Mucosa of rectum (tissue), 2 donors: Measurements from ENCODE around the gene SATB2.

Experiments used
- H3K27ac ChIP-seq, 2 donors: one replicate each; pipeline ENCODE4 v1.7.0; 2013; ENCODE audit warnings: inconsistent platforms in 2 of 2, low read depth in 2 of 2, low read length in 2 of 2
- H3K27me3 ChIP-seq, 2 donors: one replicate each; pipeline ENCODE4 v1.7.0; 2013; ENCODE audit warnings: low read length in 2 of 2; ENCODE audit not compliant: control insufficient read depth in 2 of 2, insufficient read depth in 2 of 2
- H3K36me3 ChIP-seq, 2 donors: one replicate each; pipeline ENCODE4 v1.7.0; 2013; ENCODE audit warnings: low read length in 2 of 2; ENCODE audit not compliant: control insufficient read depth in 2 of 2, insufficient read depth in 2 of 2
- H3K4me1 ChIP-seq, 2 donors: one replicate each; pipeline ENCODE4 v1.7.0; 2013; ENCODE audit warnings: low read length in 2 of 2, mild to moderate bottlenecking in 1 of 2; ENCODE audit not compliant: control insufficient read depth in 2 of 2, insufficient read depth in 2 of 2
- H3K4me3 ChIP-seq, 2 donors: one replicate each; pipeline ENCODE4 v1.7.0; 2013; ENCODE audit warnings: low read length in 2 of 2
- H3K9ac ChIP-seq, 2 donors: one replicate each; pipeline ENCODE4 v1.7.0; 2013; ENCODE audit warnings: low read length in 2 of 2, low read depth in 1 of 2, mild to moderate bottlenecking in 1 of 2
- H3K9me3 ChIP-seq, 2 donors: one replicate each; pipeline ENCODE4 v1.7.0; 2013; ENCODE audit warnings: low read length in 2 of 2; ENCODE audit not compliant: control insufficient read depth in 2 of 2
- donor health status: healthy.
- donor health status: Normal muscosa, but diverticular disease.

SATB2 gene

DNA sequence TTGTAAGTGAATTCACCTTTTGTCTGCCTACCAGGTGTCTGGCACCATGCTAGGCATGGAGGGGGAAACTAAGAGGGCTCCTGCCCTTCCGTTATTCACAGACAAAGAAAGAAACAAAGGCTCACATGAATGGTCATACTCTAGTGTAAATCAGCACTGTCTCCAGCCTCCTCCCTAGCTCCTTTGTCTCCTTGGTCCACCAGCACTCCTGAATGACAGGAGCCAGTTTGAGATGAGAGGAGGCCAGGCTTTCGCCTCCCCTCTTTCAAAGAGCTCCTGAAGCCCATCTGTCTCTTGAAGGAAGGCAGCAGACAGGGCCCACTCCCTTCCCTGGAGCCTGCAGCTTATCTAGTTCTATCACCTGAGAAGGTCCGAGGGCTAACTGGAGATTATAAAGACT, 18.7 kb downstream of the SATB2 start:
- peaks cover 5 to 13% of the 10 kb centered on the region in 2 donors for H3K36me3 ChIP-seq
- no peaks in the 10 kb centered on the region for H3K9me3 ChIP-seq
- no peaks in the 10 kb centered on the region for H3K27me3 ChIP-seq
- H3K27ac ChIP-seq, result no peak overlapping the region
- no peak overlapping the region for H3K4me3 ChIP-seq
- H3K4me1 ChIP-seq, result peaks cover 26 to 32% of the 10 kb centered on the region in 2 donors
- H3K9ac ChIP-seq, result no peak overlapping the region

DNA sequence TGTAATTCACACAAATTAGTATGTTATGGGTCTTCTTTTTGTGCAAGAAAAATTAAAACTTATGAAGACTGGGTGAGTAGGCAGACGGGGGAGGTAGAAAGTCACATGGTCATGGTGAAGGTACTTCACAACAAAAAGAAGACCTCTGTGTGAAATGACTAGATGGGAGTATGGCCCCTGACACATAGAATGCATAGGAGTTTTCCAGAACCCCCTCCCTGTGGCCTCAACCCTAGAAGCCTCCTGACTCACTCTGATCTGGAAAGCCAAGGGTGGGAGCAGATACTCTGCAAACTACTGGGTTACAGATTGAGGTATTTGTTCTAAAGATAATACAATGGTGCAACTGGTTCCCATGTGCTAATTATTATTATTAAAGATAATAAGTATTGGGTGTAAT, 23.2 kb downstream of the SATB2 start:
- no peaks in the 10 kb centered on the region for H3K9me3 ChIP-seq
- no peak overlapping the region for H3K27ac ChIP-seq
- no peak overlapping the region for H3K4me3 ChIP-seq
- H3K4me1 ChIP-seq, result peaks cover 11 to 19% of the 10 kb centered on the region in 2 donors
- H3K36me3 ChIP-seq, result peaks cover 23 to 35% of the 10 kb centered on the region in 2 donors
- H3K27me3 ChIP-seq, result no peaks in the 10 kb centered on the region
- H3K9ac ChIP-seq, result no peak overlapping the region

DNA sequence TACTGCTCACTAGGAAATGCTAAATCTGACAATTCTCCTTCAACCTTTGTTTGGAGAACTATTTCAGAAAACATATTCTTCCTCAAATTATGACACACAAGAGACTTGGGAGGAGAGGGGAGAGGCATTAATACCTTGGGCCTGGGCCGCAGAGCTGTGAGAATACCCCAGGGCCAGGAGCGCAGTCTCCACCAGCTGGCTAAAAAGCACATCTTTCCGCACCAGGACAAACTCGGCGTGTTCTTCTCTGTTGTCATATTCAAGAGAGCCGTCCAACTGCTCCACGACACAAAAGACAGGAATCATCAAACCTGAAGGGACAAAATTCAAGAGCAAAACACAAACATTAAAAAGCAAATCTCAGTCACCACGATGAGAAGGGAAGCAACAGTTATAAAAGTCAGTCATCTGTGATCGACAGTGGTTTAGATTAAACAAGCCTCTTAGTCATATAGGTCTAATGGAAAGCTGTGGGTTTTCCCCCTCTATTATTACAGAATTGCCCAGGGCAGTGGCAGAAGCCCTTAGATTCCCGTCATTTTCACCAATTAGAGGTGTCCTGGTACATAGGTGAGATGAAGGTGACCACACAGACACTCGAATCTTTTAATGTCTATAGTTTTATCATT, 24.4 kb downstream of the SATB2 start:
- Histone ChIP-seq H3K27me3 (no peaks in the 10 kb centered on the region), H3K4me3 (no peak overlapping the region), H3K9me3 (no peaks in the 10 kb centered on the region), H3K4me1 (peaks cover 7 to 11% of the 10 kb centered on the region in 2 donors), H3K9ac (no peak overlapping the region), H3K36me3 (peaks cover 17 to 37% of the 10 kb centered on the region in 2 donors), H3K27ac (no peak overlapping the region)

DNA sequence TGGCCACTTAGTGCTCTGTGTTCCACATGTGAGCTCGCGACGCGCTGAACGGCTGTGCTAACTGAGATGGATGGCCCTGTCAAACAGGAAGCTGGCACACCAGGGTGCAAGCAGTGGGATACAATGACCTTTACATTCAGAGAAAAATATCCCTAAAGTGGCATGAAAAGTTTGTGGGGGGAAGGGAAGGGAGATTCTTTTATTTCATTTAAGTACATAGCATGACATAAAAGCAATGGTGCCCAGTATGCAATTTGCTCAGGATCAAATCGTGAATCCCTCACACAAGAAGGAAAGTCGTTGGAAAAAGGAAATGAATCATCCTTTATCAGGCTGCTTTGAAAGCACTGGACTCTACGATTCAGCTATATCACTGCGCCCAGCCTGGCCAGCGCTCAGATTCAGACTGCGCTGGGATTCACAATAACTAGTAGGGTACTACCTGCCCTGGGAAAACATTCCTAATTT, 26.0 kb downstream of the SATB2 start:
- no peaks in the 10 kb centered on the region for H3K9me3 ChIP-seq
- H3K9ac ChIP-seq, result no peak overlapping the region
- H3K36me3 ChIP-seq, result peaks cover 15 to 40% of the 10 kb centered on the region in 2 donors
- H3K4me3 ChIP-seq, result no peak overlapping the region
- no peaks in the 10 kb centered on the region for H3K27me3 ChIP-seq
- H3K27ac ChIP-seq, result no peak overlapping the region
- peaks cover 2 to 5% of the 10 kb centered on the region in 2 donors for H3K4me1 ChIP-seq

DNA sequence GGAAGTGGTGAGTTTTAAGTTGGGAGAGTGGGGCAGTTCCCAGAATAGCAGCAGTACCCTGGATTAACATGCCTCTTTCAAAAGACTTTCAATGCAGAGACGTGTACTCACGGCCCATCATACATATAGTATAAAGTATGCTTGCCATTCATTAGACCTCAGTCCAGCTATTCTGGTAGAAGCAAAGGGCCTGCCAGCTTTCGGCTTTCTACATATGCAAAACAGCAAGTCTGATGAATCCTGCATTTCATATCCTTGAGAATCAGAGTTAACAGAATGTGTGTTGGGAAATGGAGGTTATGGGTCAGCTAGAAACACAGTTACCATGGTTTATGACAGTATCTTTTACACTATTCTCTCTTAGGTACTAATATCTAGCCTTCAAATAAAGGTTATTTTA, 27.5 kb downstream of the SATB2 start:
- Histone ChIP-seq H3K4me1 (no peaks in the 10 kb centered on the region), H3K4me3 (no peak overlapping the region), H3K9me3 (no peaks in the 10 kb centered on the region), H3K27ac (no peak overlapping the region), H3K36me3 (peaks cover 15 to 42% of the 10 kb centered on the region in 2 donors), H3K9ac (no peak overlapping the region), H3K27me3 (no peaks in the 10 kb centered on the region)

DNA sequence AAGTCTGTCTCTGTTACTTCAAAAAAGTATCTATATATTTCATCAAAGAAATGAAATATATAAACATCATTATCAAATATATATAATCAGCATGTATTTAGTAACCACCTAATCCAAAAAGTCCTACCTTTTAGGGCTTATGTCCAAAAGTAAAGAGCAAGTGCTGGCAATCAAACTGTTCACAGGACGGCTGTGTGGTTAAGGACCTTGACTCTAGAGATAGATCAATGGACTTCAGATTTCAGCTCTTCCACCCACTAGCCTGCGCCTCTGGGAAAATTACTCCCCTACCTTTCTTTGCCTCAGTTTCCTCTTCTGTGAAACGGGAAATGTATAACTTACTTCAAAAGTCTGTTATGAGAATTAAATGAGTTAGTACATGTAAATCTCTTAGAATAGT, 29.4 kb downstream of the SATB2 start:
- Histone ChIP-seq H3K27me3 (no peaks in the 10 kb centered on the region), H3K9me3 (no peaks in the 10 kb centered on the region), H3K4me3 (no peak overlapping the region), H3K36me3 (peaks cover 17 to 47% of the 10 kb centered on the region in 2 donors), H3K4me1 (no peaks in the 10 kb centered on the region), H3K9ac (no peak overlapping the region), H3K27ac (no peak overlapping the region)

DNA sequence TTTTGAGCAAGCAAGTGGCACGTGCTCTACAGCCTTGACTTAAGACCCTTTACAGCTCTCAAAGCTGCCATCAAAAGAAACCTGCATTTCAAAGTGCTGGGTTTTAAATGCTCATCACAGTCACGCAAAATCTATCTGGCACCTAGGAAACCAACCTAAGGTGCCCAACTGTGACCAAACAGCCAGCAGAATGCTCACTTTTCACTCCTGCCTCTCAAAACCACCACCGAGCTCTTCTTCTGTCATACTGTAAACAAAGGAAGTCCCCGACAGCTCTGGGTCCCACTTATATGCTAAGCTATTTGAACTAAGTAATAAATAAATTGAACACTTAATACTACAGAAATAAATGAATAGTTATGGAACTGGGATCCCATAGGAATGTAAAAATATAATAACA, 33.6 kb downstream of the SATB2 start:
- Histone ChIP-seq H3K27ac (no peak overlapping the region), H3K27me3 (no peaks in the 10 kb centered on the region), H3K4me3 (no peak overlapping the region), H3K9ac (no peak overlapping the region), H3K36me3 (peaks cover 20 to 43% of the 10 kb centered on the region in 2 donors), H3K9me3 (no peaks in the 10 kb centered on the region), H3K4me1 (no peaks in the 10 kb centered on the region)

DNA sequence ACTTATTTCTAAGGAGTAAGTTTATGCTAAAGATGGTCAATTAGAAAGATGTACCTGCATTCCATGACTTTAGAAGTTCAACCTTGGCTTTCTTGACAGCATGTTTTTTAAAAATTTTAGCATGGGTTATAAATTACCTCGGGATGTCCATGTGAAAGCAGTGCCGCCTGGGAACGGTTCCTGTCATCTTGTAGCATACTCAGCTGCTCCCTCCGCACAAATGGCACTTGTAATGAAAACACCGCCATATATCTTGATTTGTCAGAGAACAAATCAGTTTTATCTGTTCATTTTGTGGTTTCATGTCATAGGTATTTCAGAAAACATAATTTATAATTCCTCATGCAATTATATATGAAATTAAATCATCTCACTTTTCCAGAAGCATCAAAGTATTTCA, 38.3 kb downstream of the SATB2 start:
- H3K4me1 ChIP-seq, result peaks cover 0 to 2% of the 10 kb centered on the region in 2 donors
- no peak overlapping the region for H3K4me3 ChIP-seq
- no peaks in the 10 kb centered on the region for H3K9me3 ChIP-seq
- H3K36me3 ChIP-seq, result peaks cover 35 to 61% of the 10 kb centered on the region in 2 donors
- H3K27me3 ChIP-seq, result no peaks in the 10 kb centered on the region
- no peak overlapping the region for H3K9ac ChIP-seq
- no peak overlapping the region for H3K27ac ChIP-seq

DNA sequence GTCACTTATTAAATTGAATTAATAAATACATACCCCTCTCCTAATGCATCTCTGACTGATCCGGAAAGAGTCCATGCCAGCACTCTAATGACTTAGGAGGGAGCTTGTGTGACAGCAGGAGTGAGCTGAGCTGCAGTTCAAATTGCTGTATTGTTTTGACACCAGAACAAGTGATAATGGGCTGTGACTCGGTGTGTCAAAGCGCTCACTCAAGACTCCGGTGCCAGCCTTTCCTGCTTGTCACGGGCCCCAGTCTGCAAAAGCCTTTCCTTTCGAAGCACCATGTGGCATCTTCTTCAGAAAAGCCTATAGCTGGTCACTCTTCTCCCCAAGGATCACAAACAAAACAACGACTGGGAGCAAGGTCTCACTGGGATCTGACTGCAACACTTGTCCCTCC, 43.3 kb downstream of the SATB2 start:
- H3K27me3 ChIP-seq, result no peaks in the 10 kb centered on the region
- H3K4me3 ChIP-seq, result no peak overlapping the region
- no peaks in the 10 kb centered on the region for H3K9me3 ChIP-seq
- no peak overlapping the region for H3K9ac ChIP-seq
- H3K4me1 ChIP-seq, result peaks cover 13 to 14% of the 10 kb centered on the region in 2 donors
- H3K36me3 ChIP-seq, result peaks cover 37 to 47% of the 10 kb centered on the region in 2 donors
- H3K27ac ChIP-seq, result no peak overlapping the region

DNA sequence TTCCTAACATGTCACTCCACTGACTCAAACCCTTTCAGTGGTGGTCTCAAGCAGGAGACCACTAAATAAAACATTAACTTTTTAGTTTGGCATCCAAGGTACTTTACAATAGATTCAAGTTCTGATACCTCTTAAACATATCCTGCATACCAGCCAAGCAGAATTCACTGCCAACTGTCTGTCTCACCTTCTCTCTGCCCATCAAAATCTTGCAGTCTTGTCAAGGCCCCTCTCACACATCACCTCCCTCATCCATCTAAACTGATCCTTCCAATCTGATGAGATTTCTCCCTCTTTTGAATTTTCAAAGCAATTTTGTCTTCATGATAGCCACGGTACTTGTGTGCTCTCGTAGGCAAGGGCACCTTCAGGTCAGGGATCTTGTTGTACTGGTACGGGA, 43.7 kb downstream of the SATB2 start:
- Histone ChIP-seq H3K4me3 (no peak overlapping the region), H3K27me3 (no peaks in the 10 kb centered on the region), H3K27ac (no peak overlapping the region), H3K9ac (no peak overlapping the region), H3K36me3 (peaks cover 33 to 46% of the 10 kb centered on the region in 2 donors), H3K9me3 (no peaks in the 10 kb centered on the region), H3K4me1 (peaks cover 13 to 14% of the 10 kb centered on the region in 2 donors)
